ENCODE results near the gene PRKCE.
A peak's percentile ranks its signal among the peaks of the same experiment; 100 is the strongest.

The PRKCE gene

DNA sequence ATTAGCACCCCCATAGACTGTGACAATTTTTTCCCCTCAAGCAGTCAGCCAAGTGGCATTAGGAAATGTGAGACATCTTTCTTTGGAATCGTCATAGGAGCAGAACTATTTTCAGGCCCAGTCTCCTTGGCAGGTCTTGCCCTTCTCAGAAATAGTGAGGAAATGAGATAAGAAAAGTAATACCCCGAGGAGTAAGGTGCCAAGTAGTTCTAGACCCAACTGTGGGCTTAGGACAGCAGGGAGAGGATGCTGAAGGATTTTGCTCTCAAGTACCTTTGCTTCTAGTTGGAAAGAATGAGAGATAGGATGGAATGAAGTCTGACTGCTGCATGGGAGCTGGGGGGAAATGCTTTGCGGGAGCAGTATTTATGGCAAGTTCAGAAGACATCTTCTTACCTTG, 31.8 kb downstream of the PRKCE start:
- TF ChIP-seq CTCF (IDR thresholded peaks at IDR 0.05; ENCODE audit: insufficient read depth, low read depth, low read length, missing control alignments): no peak
- H3K4me3 ChIP-seq (ENCODE audit: low read length): no peak overlapping the region
- DNase-seq (ENCODE audit: low read depth): no peak

GRCh38 chr2:45684756-45685155, 33.3 kb downstream of the PRKCE start:
- TF ChIP-seq CTCF (IDR thresholded peaks at IDR 0.05; ENCODE audit: insufficient read depth, low read depth, low read length, missing control alignments): no peak
- no peak for DNase-seq (ENCODE audit: low read depth)
- H3K4me3 ChIP-seq (ENCODE audit: low read length): no peak overlapping the region

DNA sequence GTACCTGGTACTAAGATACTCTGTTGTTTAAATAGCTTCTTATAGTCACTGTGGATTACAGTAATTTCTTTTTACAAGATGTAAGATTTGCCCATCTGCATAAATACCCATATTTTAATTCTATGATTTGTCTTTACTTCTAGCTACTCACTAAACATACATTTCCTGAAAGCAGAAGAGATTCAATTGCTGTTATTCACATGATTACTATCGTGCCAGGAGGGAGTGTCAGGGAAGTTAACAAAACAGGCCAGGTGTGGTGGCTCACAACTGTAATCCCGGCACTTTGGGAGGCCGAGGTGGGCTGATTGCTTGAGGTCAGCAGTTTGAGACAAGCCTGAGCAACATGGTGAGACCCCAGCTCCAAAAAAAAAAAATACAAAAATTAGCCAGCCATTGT, 33.8 kb downstream of the PRKCE start:
- DNase-seq (ENCODE audit: low read depth): peak; percentile 25
- TF ChIP-seq CTCF (IDR thresholded peaks at IDR 0.05; ENCODE audit: insufficient read depth, low read depth, low read length, missing control alignments): no peak
- no peak overlapping the region for H3K4me3 ChIP-seq (ENCODE audit: low read length)

- no peak overlapping the region for H3K4me3 ChIP-seq (ENCODE audit: low read length)
- DNase-seq (ENCODE audit: low read depth): no peak
- TF ChIP-seq CTCF (IDR thresholded peaks at IDR 0.05; ENCODE audit: insufficient read depth, low read depth, low read length, missing control alignments): no peak
Observed at GRCh38 chr2:45687964-45688363, 36.5 kb downstream of the PRKCE start.

GRCh38 chr2:45688479-45689298, 37.2 kb downstream of the PRKCE start:
- H3K4me3 ChIP-seq (ENCODE audit: low read length): no peak overlapping the region
- DNase-seq (ENCODE audit: low read depth): no peak
- TF ChIP-seq CTCF (IDR thresholded peaks at IDR 0.05; ENCODE audit: insufficient read depth, low read depth, low read length, missing control alignments): no peak

- H3K4me3 ChIP-seq (ENCODE audit: low read length): no peak overlapping the region
- no peak for TF ChIP-seq CTCF (IDR thresholded peaks at IDR 0.05; ENCODE audit: insufficient read depth, low read depth, low read length, missing control alignments)
- no peak for DNase-seq (ENCODE audit: low read depth)
Observed at GRCh38 chr2:45690231-45690630, 38.8 kb downstream of the PRKCE start.
